Stomach (tissue), 9 donors: Measurements from ENCODE around the gene NOVA2. TPM values are rescaled to one million over a fixed set of nuclear protein-coding genes. Genes with fewer than 3 reads are reported as not detected.

Experiments
- DNase-seq, 2 donors: peaks; one replicate each; pipeline versions ENCODE4 v3.0.0 to v3.0.0-alpha.2; 2013 to 2019
- H3K27ac ChIP-seq, 5 donors: fragments of 200-600 bp in 4 of 5; sonication (generic) in 4 of 5; one replicate each; pipeline ENCODE4 v1.5.1; 2013 to 2019; ENCODE audit warnings: mild to moderate bottlenecking in 1 of 5, moderate library complexity in 1 of 5
- H3K27me3 ChIP-seq, 3 donors: fragments of 200-600 bp; sonication (generic); one replicate each; pipeline ENCODE4 v1.5.1; 2017 to 2019; ENCODE audit warnings: mixed run types in 1 of 3
- H3K36me3 ChIP-seq, 4 donors: fragments of 200-600 bp; sonication (generic); 1 replicate in 3 of 4; 2 replicates in 1 of 4; pipeline ENCODE4 v1.5.1; 2016 to 2019
- H3K4me1 ChIP-seq, 4 donors: fragments of 200-600 bp; sonication (generic); one replicate each; pipeline ENCODE4 v1.5.1; 2016 to 2019
- H3K4me3 ChIP-seq, 4 donors: fragments of 200-600 bp; sonication (generic) in 3 of 4; one replicate each; pipeline ENCODE4 v1.5.1; 2016 to 2019; ENCODE audit warnings: mild to moderate bottlenecking in 1 of 4
- H3K9me3 ChIP-seq, 4 donors: fragments of 200-600 bp; sonication (generic); one replicate each; pipeline ENCODE4 v1.5.1; 2016 to 2019
- CTCF ChIP-seq, 7 experiments: fragments of 450-650 bp in 4 of 7; fragments of 200-600 bp in 3 of 7; sonication (generic) in 3 of 7; IDR thresholded peaks; one replicate each; pipeline ENCODE4 v1.5.1; 2016 to 2019; ENCODE audit warnings: antibody characterized with exemption in 7 of 7, control low read depth in 2 of 7, mild to moderate bottlenecking in 1 of 7
- EP300 ChIP-seq: sonication (generic); formaldehyde crosslinking; IDR thresholded peaks from one replicate; pipeline ENCODE4 v1.6.1; 2017; ENCODE audit warnings: antibody characterized with exemption
- POLR2A ChIP-seq, 4 donors: fragments of 450-650 bp; IDR thresholded peaks; one replicate each; pipeline ENCODE4 v1.6.1; 2016; ENCODE audit warnings: antibody characterized with exemption in 4 of 4, control low read depth in 2 of 4, mild to moderate bottlenecking in 1 of 4, moderate library complexity in 1 of 4
- POLR2AphosphoS5 ChIP-seq, 3 donors: sonication (generic); formaldehyde crosslinking; IDR thresholded peaks; one replicate each; pipeline ENCODE4 v1.6.1; 2016; ENCODE audit warnings: antibody characterized with exemption in 3 of 3
- WGBS, 5 donors: extraction: QIAGEN DNeasy Blood & Tissue Kit in 3 of 5; methylation state at CpG; one replicate each; pipeline versions ENCODE4 v1.1.5 to v1.1.7; 2013 to 2018; 5-methylcytosine and 5-hydroxymethylcytosine counted together
- intact Hi-C: fragments of 100-400 bp; cut with DNase I; formaldehyde crosslinking; loops from one replicate; pipeline ENCODE4 v1.15.1; 2023; ENCODE audit warnings: low total_unique reads
- polyA plus RNA-seq, 3 donors: library from polyadenylated mRNA; stranded (reverse); fragments of 200-250 nt; gene quantifications; one replicate each; pipeline ENCODE4 v1.2.3, GENCODE V29; 2013
- total RNA-seq, 5 donors: library from RNA; depleted of rRNA; stranded (reverse); fragments of >200 nt; gene quantifications; one replicate each; pipeline versions ENCODE4 v1.1.0 to v1.2.3, GENCODE V29; 2014 to 2016
- donor health status: healthy with polysubstance abuse.
- donor health status: Bipolar disorder and iron deficiency.
- donor health status: healthy.

Gene NOVA2
- total and polyA plus RNA-seq, 8 donors, result 0.38 to 10.7 (median 1.3) TPM; not detected in 2

GRCh38 chr19:45976178-45976577 lies 2.5 kb upstream of the NOVA2 start:
- peaks cover 13 to 77% (median 51%) of the 10 kb centered on the region in 3 donors for H3K27me3 ChIP-seq
- 36 to 69% (median 43%) methylated on average over 4 to 14 of the region's 14 CpGs for WGBS, 5 donors

GRCh38 chr19:45975306-45976070 lies 1.8 kb upstream of the NOVA2 start:
- 60 to 71% (median 68%) methylated on average over 11 of the region's 11 CpGs for WGBS, 5 donors
- peaks cover 0 to 20% (median 9%) of the 10 kb centered on the region in 4 donors for H3K4me1 ChIP-seq
- no peak overlapping the region for H3K4me3 ChIP-seq
- no peak for DNase-seq
- peaks cover 0 to 4% (median 0%) of the 10 kb centered on the region in 4 donors for H3K9me3 ChIP-seq
- no peak overlapping the region for H3K27ac ChIP-seq
- TF ChIP-seq POLR2A (IDR thresholded peaks at IDR 0.05), result no peak
- TF ChIP-seq EP300, result no peak
- no peak for TF ChIP-seq CTCF (IDR thresholded peaks at IDR 0.05)
- TF ChIP-seq POLR2AphosphoS5 (IDR thresholded peaks at IDR 0.05), result no peak
- no peaks in the 10 kb centered on the region for H3K36me3 ChIP-seq
- intact Hi-C loops, result no loop called here
- peaks cover 13 to 83% (median 54%) of the 10 kb centered on the region in 3 donors for H3K27me3 ChIP-seq

More at GRCh38 chr19:45976178-45976577, 2.5 kb upstream of the NOVA2 start:
- no peak for TF ChIP-seq POLR2AphosphoS5 (IDR thresholded peaks at IDR 0.05)
- TF ChIP-seq POLR2A (IDR thresholded peaks at IDR 0.05), result no peak
- no peak for TF ChIP-seq CTCF (IDR thresholded peaks at IDR 0.05)
- TF ChIP-seq EP300, result no peak
- Histone ChIP-seq H3K4me1 (peaks cover 0 to 20% (median 9%) of the 10 kb centered on the region in 4 donors), H3K4me3 (no peak overlapping the region), H3K9me3 (peaks cover 0 to 4% (median 0%) of the 10 kb centered on the region in 4 donors), H3K36me3 (no peaks in the 10 kb centered on the region), H3K27ac (no peak overlapping the region)
- intact Hi-C loops, result no loop called here
- peak in 1 of 2 donors; percentile 65 for DNase-seq

GRCh38 chr19:45972947-45973540 lies 621 bp downstream of the NOVA2 start:
- no peaks in the 10 kb centered on the region for H3K36me3 ChIP-seq
- TF ChIP-seq POLR2A (IDR thresholded peaks at IDR 0.05), result no peak
- no peak for TF ChIP-seq POLR2AphosphoS5 (IDR thresholded peaks at IDR 0.05)
- no peak for TF ChIP-seq CTCF (IDR thresholded peaks at IDR 0.05)
- TF ChIP-seq EP300, result no peak
- H3K4me1 ChIP-seq, result peaks cover 0 to 20% (median 9%) of the 10 kb centered on the region in 4 donors
- 3 to 9% (median 3%) methylated on average over 4 to 49 of the region's 54 CpGs for WGBS, 5 donors
- H3K9me3 ChIP-seq, result peaks cover 0 to 4% (median 0%) of the 10 kb centered on the region in 4 donors
- peak in 1 of 2 donors; percentile 38 for DNase-seq
- peak overlapping the region in 3 of 5 donors; percentile 42 to 55 (median 54) for H3K27ac ChIP-seq
- peak overlapping the region; percentile 21 to 41 (median 34) for H3K4me3 ChIP-seq
- peaks cover 13 to 96% (median 54%) of the 10 kb centered on the region in 3 donors for H3K27me3 ChIP-seq
- intact Hi-C loops, result no loop called here

- Histone ChIP-seq H3K36me3 (no peaks in the 10 kb centered on the region), H3K27ac (peak overlapping the region in 2 of 5 donors; percentile 54 to 55), H3K4me1 (peaks cover 0 to 20% (median 9%) of the 10 kb centered on the region in 4 donors), H3K27me3 (peaks cover 13 to 97% (median 54%) of the 10 kb centered on the region in 3 donors), H3K9me3 (peaks cover 0 to 4% (median 0%) of the 10 kb centered on the region in 4 donors), H3K4me3 (peak overlapping the region; percentile 21 to 41 (median 34))
- no peak for TF ChIP-seq POLR2A (IDR thresholded peaks at IDR 0.05)
- TF ChIP-seq EP300, result no peak
- no peak for TF ChIP-seq POLR2AphosphoS5 (IDR thresholded peaks at IDR 0.05)
- no peak for TF ChIP-seq CTCF (IDR thresholded peaks at IDR 0.05)
- DNase-seq, result peak in 1 of 2 donors; percentile 51
- WGBS, 5 donors, result 14 to 23% (median 16%) methylated on average over 15 to 18 of the region's 18 CpGs
- intact Hi-C loops, result no loop called here
These were observed 1.4 kb downstream of the NOVA2 start for GRCh38 chr19:45972081-45972946.
